ENCODE data around the gene RAB1B. TPM values are rescaled to one million over a fixed set of nuclear protein-coding genes. Genes with fewer than 3 reads are reported as not detected.
A peak's percentile ranks its signal among the peaks of the same experiment; 100 is the strongest.

RAB1B gene
- total RNA-seq, 1 donor from 2014 or later, result 138 TPM

DNA sequence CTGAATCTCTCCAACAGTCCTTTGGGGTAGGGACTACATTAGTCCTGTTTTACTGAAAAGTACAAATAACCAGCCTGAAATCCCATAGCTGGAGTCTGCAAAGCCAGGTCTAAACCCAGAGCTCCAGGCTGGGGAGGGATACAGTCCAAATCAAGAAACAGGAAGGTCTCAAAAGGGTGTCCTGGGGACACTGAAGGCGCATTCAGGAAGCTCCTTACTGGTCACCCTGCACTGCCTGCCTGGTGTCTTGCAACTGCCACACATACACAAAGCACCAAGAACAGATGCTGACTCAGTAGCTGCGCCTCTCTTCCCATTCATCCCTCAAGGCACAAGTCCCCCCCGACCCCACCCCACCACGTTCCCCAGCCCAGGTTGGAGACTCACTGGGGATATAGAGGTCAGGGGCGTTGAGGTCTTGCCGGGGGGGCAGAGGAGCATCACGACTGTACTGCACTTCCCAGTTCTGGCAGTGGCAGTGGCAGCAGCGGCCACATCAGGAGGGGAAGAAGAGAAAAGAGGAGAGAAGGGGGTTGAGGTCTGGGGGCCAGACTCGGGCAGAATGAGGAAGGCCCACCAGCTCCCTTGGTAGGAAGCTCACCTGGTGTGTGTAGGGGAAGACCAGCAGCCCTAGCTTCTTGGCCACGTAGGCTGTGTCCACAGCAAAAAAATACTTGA lies 18.9 kb downstream of the RAB1B start:
- Histone ChIP-seq H3K4me1 (peaks cover 38% of the 10 kb centered on the region), H3K9me3 (no peaks in the 10 kb centered on the region), H3K27me3 (ENCODE audit: low read depth) (peaks cover 12% of the 10 kb centered on the region), H3K27ac (no peak overlapping the region), H3K36me3 (peaks cover 21% of the 10 kb centered on the region), H3K4me3 (peak overlapping the region; percentile 98)
- TF ChIP-seq, protein P1, sequence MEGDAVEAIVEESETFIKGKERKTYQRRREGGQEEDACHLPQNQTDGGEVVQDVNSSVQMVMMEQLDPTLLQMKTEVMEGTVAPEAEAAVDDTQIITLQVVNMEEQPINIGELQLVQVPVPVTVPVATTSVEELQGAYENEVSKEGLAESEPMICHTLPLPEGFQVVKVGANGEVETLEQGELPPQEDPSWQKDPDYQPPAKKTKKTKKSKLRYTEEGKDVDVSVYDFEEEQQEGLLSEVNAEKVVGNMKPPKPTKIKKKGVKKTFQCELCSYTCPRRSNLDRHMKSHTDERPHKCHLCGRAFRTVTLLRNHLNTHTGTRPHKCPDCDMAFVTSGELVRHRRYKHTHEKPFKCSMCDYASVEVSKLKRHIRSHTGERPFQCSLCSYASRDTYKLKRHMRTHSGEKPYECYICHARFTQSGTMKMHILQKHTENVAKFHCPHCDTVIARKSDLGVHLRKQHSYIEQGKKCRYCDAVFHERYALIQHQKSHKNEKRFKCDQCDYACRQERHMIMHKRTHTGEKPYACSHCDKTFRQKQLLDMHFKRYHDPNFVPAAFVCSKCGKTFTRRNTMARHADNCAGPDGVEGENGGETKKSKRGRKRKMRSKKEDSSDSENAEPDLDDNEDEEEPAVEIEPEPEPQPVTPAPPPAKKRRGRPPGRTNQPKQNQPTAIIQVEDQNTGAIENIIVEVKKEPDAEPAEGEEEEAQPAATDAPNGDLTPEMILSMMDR (IDR thresholded peaks at IDR 0.05), result no peak
- intact Hi-C loops (cut with DNase I), result no loop called here
- ATAC-seq (no peak), DNase-seq (no peak)

DNA sequence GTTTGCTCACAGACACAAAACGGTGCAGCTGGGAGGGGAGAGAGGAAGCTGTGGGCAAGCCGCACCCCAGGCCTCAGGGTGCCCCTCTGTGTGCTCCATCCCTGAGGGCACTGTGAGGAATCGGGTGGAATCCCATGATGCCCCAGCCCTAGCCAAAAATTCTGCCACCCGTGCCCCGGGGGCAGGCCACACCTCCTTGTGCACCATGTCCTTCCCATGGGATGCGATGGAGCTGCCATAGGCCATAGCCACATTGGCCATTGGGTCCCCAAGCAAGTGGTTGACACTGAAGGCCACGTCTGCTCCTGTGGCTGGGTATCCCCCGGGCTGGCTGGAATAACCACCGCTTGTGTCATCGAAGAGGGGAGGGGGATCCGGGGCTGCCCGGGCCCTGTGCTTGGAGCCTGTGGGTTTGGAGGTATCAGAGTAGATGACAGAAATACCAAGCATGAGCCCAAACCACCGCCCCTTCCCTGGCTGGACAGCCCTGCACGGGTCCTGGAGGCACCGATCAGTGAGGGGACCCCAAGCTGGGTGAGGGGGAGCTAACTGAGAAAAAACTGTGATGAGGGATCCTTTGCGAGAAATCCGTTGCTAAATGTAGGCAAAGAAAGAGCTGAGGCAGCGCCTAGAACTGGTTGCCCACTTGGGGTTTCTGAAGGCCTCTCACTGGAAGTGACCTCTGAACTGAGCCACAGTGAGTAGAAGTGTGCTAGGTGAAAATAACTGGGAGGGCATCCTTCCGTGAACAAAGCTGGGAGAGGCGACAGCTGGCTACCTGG lies 19.6 kb downstream of the RAB1B start:
- TF ChIP-seq, protein P1 (IDR thresholded peaks at IDR 0.05), result no peak
- Histone ChIP-seq H3K4me3 (peak overlapping the region; percentile 98), H3K9me3 (no peaks in the 10 kb centered on the region), H3K4me1 (peaks cover 31% of the 10 kb centered on the region), H3K27ac (peak overlapping the region; percentile 97), H3K36me3 (peaks cover 21% of the 10 kb centered on the region), H3K27me3 (ENCODE audit: low read depth) (peaks cover 17% of the 10 kb centered on the region)
- peak in 1 of 2 donors; percentile 0 for ATAC-seq
- intact Hi-C loops (cut with DNase I), result no loop called here
- no peak for DNase-seq

DNA sequence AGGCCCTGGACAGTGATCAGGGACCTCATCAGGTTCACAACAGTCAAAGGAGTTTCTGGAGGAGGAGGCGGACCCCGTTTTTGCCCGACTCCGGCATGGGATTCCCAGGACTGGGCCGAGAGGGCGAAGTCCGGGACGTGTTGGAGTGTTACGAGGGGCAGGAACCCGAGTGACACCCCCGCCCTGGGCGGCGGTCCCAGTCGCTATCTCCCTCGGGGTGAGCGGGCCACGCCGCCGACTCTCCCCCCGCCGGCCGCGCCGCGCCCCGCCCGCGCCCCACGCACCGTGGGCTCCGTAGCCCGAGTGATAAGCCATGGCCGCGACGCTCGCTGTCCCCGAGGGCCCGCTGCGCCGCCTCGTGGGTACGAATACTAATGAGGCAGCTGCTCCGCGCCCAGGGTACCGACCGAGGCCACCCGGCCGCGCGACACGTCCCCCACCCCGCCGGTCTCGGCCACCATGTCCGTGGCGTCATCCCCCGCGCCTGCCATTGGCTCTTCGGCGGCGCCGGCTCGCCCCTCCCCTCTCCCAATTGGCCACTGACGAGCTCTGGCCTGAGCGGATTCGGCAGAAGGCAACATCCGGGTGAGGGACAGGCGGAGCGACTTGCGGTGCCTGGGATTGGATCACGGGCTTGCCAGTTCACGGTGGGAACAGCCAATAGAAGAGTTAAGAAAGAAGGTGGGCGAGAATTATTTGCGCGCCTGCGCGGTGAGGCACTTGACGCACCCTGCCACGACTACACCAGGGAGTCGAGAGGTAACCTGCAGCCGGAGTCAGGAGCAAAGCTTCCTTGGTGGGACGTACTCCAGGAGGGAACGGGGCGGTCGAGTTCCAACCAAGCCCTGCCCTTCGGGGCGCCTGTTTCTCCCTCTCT lies 20.5 kb downstream of the RAB1B start, which contains the start of gene YIF1A:
YIF1A (minus strand) TSS at position 473 of the 877 bp plus-strand sequence; CDS start at position 315, 158 bp downstream.
- Histone ChIP-seq H3K9me3 (no peaks in the 10 kb centered on the region), H3K36me3 (peaks cover 17% of the 10 kb centered on the region), H3K4me1 (peaks cover 31% of the 10 kb centered on the region), H3K4me3 (peak within 1 kb of the TSS; percentile 98), H3K27me3 (ENCODE audit: low read depth) (peaks cover 26% of the 10 kb centered on the region), H3K27ac (peak within 1 kb of the TSS; percentile 97)
- peak; percentile 99 for DNase-seq
- intact Hi-C loops (cut with DNase I), result no loop called here
- TF ChIP-seq, protein P1 (IDR thresholded peaks at IDR 0.05), result no peak
- ATAC-seq, result peak; percentile 97

DNA sequence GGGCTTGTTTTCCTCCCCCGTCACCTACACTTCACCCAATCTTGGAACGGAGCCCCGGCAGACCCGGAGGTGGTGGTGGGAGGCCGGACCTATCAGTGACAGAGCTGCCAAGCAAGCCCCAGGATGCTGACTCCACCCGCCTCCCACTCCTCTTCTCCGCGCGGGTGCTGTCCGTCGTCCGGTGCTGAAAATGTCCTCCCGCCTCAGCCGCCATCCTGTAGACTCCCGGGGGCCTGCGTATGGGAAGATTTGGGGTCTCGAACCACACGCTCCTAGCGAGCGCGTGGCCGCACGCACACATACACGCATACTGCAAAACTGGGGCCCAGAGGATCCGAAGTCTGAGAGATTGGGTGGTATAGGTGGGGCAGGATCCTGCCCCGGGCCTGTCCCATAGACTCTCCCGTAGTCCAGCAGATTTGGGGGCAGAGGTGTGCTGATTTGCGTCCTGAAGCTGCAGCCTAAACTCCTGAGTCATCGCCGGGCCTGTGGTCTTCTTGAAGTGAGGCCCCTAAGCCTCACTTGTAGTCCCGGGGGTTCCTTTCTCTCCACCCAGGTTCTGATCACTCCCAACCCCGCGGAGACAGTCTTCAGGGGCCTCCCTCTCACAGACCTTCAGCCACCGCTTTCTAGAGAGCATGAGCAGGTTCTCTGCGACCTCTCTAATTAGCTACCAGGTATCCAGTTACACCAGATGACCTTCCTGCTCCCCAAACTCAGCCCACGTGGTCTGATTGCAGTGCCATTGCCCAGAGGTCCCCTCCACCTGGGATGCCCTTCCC lies 21.3 kb downstream of the RAB1B start:
- ATAC-seq, result peak; percentile 64 to 69
- peaks cover 31% of the 10 kb centered on the region for H3K4me1 ChIP-seq
- peaks cover 12% of the 10 kb centered on the region for H3K36me3 ChIP-seq
- TF ChIP-seq, protein P1 (IDR thresholded peaks at IDR 0.05), result no peak
- H3K9me3 ChIP-seq, result no peaks in the 10 kb centered on the region
- intact Hi-C loops (cut with DNase I), result no loop called here
- H3K27ac ChIP-seq, result peak overlapping the region; percentile 97
- peak; percentile 82 for DNase-seq
- peak overlapping the region; percentile 98 for H3K4me3 ChIP-seq
- peaks cover 34% of the 10 kb centered on the region for H3K27me3 ChIP-seq (ENCODE audit: low read depth)

DNA sequence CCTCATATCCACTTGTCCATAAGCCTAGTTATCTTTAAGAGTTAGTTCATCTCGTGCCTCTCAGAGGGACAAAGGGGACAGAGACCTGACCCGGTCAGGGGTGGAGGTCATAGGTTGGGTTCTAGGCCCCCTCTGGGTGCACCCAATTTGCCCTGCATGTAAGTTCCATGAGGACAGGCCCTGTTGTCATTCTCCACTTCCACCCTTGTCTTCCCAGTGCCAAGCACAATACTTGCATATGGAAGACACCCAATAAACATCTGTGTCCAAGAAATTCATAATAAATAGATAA lies 21.8 kb downstream of the RAB1B start:
- ATAC-seq, result no peak
- TF ChIP-seq, protein P1 (IDR thresholded peaks at IDR 0.05), result no peak
- Histone ChIP-seq H3K9me3 (no peaks in the 10 kb centered on the region), H3K4me1 (peaks cover 31% of the 10 kb centered on the region), H3K27me3 (ENCODE audit: low read depth) (peaks cover 39% of the 10 kb centered on the region), H3K4me3 (no peak overlapping the region), H3K27ac (no peak overlapping the region), H3K36me3 (peaks cover 10% of the 10 kb centered on the region)
- intact Hi-C loops (cut with DNase I), result no loop called here
- no peak for DNase-seq
